LNCaP clone FGC (cell line): ENCODE results near the gene CFD.
"Not testable (repeated sequence)": the region's sequence is repeated elsewhere in the genome, so short reads cannot be mapped to it uniquely, and the experiment has no call there.

Source experiments
- DNase-seq: peaks from one replicate; pipeline ENCODE4 v3.0.0-alpha.2; 2011; ENCODE audit warnings: low read depth
- H3K4me3 ChIP-seq: 2 replicates; pipeline ENCODE4 v1.5.1; 2011; ENCODE audit warnings: mild to moderate bottlenecking, low read depth, low read length, control low read depth
- CTCF ChIP-seq: IDR thresholded peaks from 2 replicates; pipeline ENCODE4 v1.5.1; 2012; ENCODE audit warnings: mild to moderate bottlenecking; ENCODE audit not compliant: control insufficient read depth, insufficient read depth; ENCODE audit errors: extremely low read depth

Gene CFD

GRCh38 chr19:813219-814151 is 46.0 kb upstream of the CFD start:
- TF ChIP-seq CTCF = no peak
- DNase-seq = no peak
- no peak overlapping the region for H3K4me3 ChIP-seq

- DNase-seq = no peak
- no peak for TF ChIP-seq CTCF
- H3K4me3 ChIP-seq = no peak overlapping the region
Measured at GRCh38 chr19:814152-815078, 45.0 kb upstream of the CFD start.

- no peak overlapping the region for H3K4me3 ChIP-seq
- no peak for DNase-seq
- TF ChIP-seq CTCF = no peak
Measured at GRCh38 chr19:815079-815774, 44.2 kb upstream of the CFD start.

- H3K4me3 ChIP-seq = no peak overlapping the region
- no peak for DNase-seq
Measured at GRCh38 chr19:815775-816499, 43.5 kb upstream of the CFD start.

GRCh38 chr19:816500-816857 is 43.0 kb upstream of the CFD start:
- TF ChIP-seq CTCF = no peak
- DNase-seq = no peak
- no peak overlapping the region for H3K4me3 ChIP-seq

More at GRCh38 chr19:815775-816499, 43.5 kb upstream of the CFD start:
- TF ChIP-seq CTCF = no peak

GRCh38 chr19:820212-820611 is 39.3 kb upstream of the CFD start:
- not testable (repeated sequence) for DNase-seq, H3K4me3 ChIP-seq
